Measurements from ENCODE around the gene LCTL.

- TF ChIP-seq CTCF (IDR thresholded peaks at IDR 0.05; ENCODE audit: insufficient read depth, low read depth, low read length) (no peak), EZH2 (IDR thresholded peaks at IDR 0.05; ENCODE audit: insufficient read depth, low read length) (no peak)
Observed at GRCh38 chr15:66505430-66505811, 60.4 kb downstream of the LCTL start.
